Thyroid gland (tissue), 4 donors: ENCODE data around the gene DAB2IP. TPM values are rescaled to one million over a fixed set of nuclear protein-coding genes. Genes with fewer than 3 reads are reported as not detected.

Experiments
- DNase-seq, 2 donors: peaks; one replicate each; pipeline ENCODE4 v3.0.0-alpha.2; 2019
- H3K27ac ChIP-seq, 3 donors: fragments of 200-600 bp; sonication (generic); 1 replicate in 2 of 3; 2 replicates in 1 of 3; pipeline ENCODE4 v1.5.1; 2016 to 2019; ENCODE audit warnings: mild to moderate bottlenecking in 1 of 3, moderate library complexity in 1 of 3
- H3K27me3 ChIP-seq: fragments of 200-600 bp; sonication (generic); one replicate; pipeline ENCODE4 v1.5.1; 2019
- H3K36me3 ChIP-seq, 2 donors: fragments of 200-600 bp; sonication (generic); one replicate each; pipeline ENCODE4 v1.5.1; 2016 to 2019
- H3K4me1 ChIP-seq, 2 donors: fragments of 200-600 bp; sonication (generic); one replicate each; pipeline ENCODE4 v1.5.1; 2017 to 2019
- H3K4me3 ChIP-seq, 3 donors: fragments of 200-600 bp; sonication (generic); replicated peaks in 1 of 3; 1 replicate in 2 of 3; 2 replicates in 1 of 3; pipeline ENCODE4 v1.5.1; 2016; ENCODE audit warnings: mild to moderate bottlenecking in 1 of 3
- H3K9me3 ChIP-seq: fragments of 200-600 bp; sonication (generic); one replicate; pipeline ENCODE4 v1.5.1; 2017
- CTCF ChIP-seq, 6 experiments: fragments of 200-600 bp in 3 of 6; fragments of 450-650 bp in 3 of 6; sonication (generic) in 3 of 6; IDR thresholded peaks; one replicate each; pipeline ENCODE4 v1.5.1; 2016 to 2019; ENCODE audit warnings: antibody characterized with exemption in 6 of 6, mild to moderate bottlenecking in 2 of 6, inconsistent platforms in 1 of 6, moderate library complexity in 1 of 6
- POLR2A ChIP-seq, 2 donors: fragments of 450-650 bp; IDR thresholded peaks; one replicate each; pipeline ENCODE4 v1.6.1; 2017; ENCODE audit warnings: antibody characterized with exemption in 2 of 2, mild to moderate bottlenecking in 2 of 2, moderate library complexity in 1 of 2
- WGBS, 2 donors: methylation state at CpG; one replicate each; pipeline ENCODE4 v1.1.5; 2017; 5-methylcytosine and 5-hydroxymethylcytosine counted together
- intact Hi-C: fragments of 100-400 bp; cut with DNase I; formaldehyde crosslinking; loops from one replicate; pipeline ENCODE4 v1.15.1; 2023
- total RNA-seq, 4 donors: library from RNA; depleted of rRNA; stranded (reverse); fragments of >200 nt; gene quantifications; one replicate each; pipeline ENCODE4 v1.2.3, GENCODE V29; 2016

DAB2IP gene
- total RNA-seq, 4 donors from 2014 or later = 26.0 to 48.5 (median 38.2) TPM

- no peak for TF ChIP-seq POLR2A (IDR thresholded peaks at IDR 0.05)
- no peak for TF ChIP-seq CTCF (IDR thresholded peaks at IDR 0.05)
- no peak overlapping the region for H3K27ac ChIP-seq
- H3K4me3 ChIP-seq = no peak overlapping the region
- H3K4me1 ChIP-seq = peaks cover 0 to 13% of the 10 kb centered on the region in 2 donors
- no peaks in the 10 kb centered on the region for H3K9me3 ChIP-seq
- intact Hi-C loops = no loop called here
- 89 to 94% methylated on average over 5 of the region's 5 CpGs for WGBS, 2 donors
- no peaks in the 10 kb centered on the region for H3K27me3 ChIP-seq
- no peaks in the 10 kb centered on the region for H3K36me3 ChIP-seq
- DNase-seq = no peak
Measured at GRCh38 chr9:121661328-121661727, 9.9 kb downstream of the DAB2IP start.

- WGBS, 2 donors = 76 to 83% methylated on average over 3 of the region's 3 CpGs
- TF ChIP-seq POLR2A (IDR thresholded peaks at IDR 0.05) (no peak), CTCF (IDR thresholded peaks at IDR 0.05) (no peak)
- H3K9me3 ChIP-seq = no peaks in the 10 kb centered on the region
- H3K36me3 ChIP-seq = no peaks in the 10 kb centered on the region
- no peak for DNase-seq
- intact Hi-C loops = no loop called here
- H3K4me1 ChIP-seq = peaks cover 0 to 6% of the 10 kb centered on the region in 2 donors
- no peaks in the 10 kb centered on the region for H3K27me3 ChIP-seq
- no peak overlapping the region for H3K27ac ChIP-seq
- no peak overlapping the region for H3K4me3 ChIP-seq
Measured at GRCh38 chr9:121662359-121662758, 10.9 kb downstream of the DAB2IP start.

- H3K9me3 ChIP-seq = no peaks in the 10 kb centered on the region
- no peak for DNase-seq
- peaks cover 0 to 6% of the 10 kb centered on the region in 2 donors for H3K4me1 ChIP-seq
- no peak overlapping the region for H3K4me3 ChIP-seq
- 71% methylated on average over 11 of the region's 11 CpGs for WGBS, 2 donors
- TF ChIP-seq POLR2A (IDR thresholded peaks at IDR 0.05) = no peak
- TF ChIP-seq CTCF (IDR thresholded peaks at IDR 0.05) = no peak
- H3K27ac ChIP-seq = no peak overlapping the region
- H3K27me3 ChIP-seq = no peaks in the 10 kb centered on the region
- intact Hi-C loops = no loop called here
- H3K36me3 ChIP-seq = no peaks in the 10 kb centered on the region
Measured at GRCh38 chr9:121662891-121663580, 11.6 kb downstream of the DAB2IP start.

GRCh38 chr9:121663591-121663990, 12.2 kb downstream of the DAB2IP start:
- Histone ChIP-seq H3K36me3 (no peaks in the 10 kb centered on the region), H3K9me3 (no peaks in the 10 kb centered on the region), H3K27me3 (no peaks in the 10 kb centered on the region), H3K4me1 (peaks cover 0 to 3% of the 10 kb centered on the region in 2 donors), H3K27ac (no peak overlapping the region), H3K4me3 (no peak overlapping the region)
- intact Hi-C loops = no loop called here
- no peak for TF ChIP-seq CTCF (IDR thresholded peaks at IDR 0.05)
- TF ChIP-seq POLR2A (IDR thresholded peaks at IDR 0.05) = no peak
- WGBS, 2 donors = 78 to 82% methylated on average over 7 of the region's 7 CpGs
- DNase-seq = no peak

GRCh38 chr9:121666294-121666693, 14.9 kb downstream of the DAB2IP start:
- Histone ChIP-seq H3K36me3 (no peaks in the 10 kb centered on the region), H3K4me3 (no peak overlapping the region), H3K4me1 (no peaks in the 10 kb centered on the region), H3K9me3 (no peaks in the 10 kb centered on the region), H3K27me3 (no peaks in the 10 kb centered on the region), H3K27ac (no peak overlapping the region)
- intact Hi-C loops = no loop called here
- DNase-seq = no peak
- WGBS, 2 donors = 79 to 90% methylated on average over 8 of the region's 8 CpGs
- TF ChIP-seq POLR2A (IDR thresholded peaks at IDR 0.05) (no peak), CTCF (IDR thresholded peaks at IDR 0.05) (no peak)
